CD14-positive monocyte (primary cell): ENCODE data around the gene POGLUT3. TPM values are rescaled to one million over a fixed set of nuclear protein-coding genes. Genes with fewer than 3 reads are reported as not detected.

Source experiments
- DNase-seq, 3 donors: peaks; one replicate each; pipeline ENCODE4 v3.0.0-alpha.2; 2011 to 2022
- H2AFZ ChIP-seq: 2 replicates; pipeline ENCODE4 v1.6.0; 2012; ENCODE audit warnings: mild to moderate bottlenecking, low read depth, low read length, inconsistent platforms; ENCODE audit not compliant: insufficient read depth, poor library complexity, severe bottlenecking
- H3K27ac ChIP-seq, 2 donors: 1 replicate in 1 of 2; 2 replicates in 1 of 2; pipeline ENCODE4 v1.5.1; 2012 to 2013; ENCODE audit warnings: low read length in 2 of 2, control low read depth in 1 of 2, inconsistent platforms in 1 of 2, low read depth in 1 of 2, mild to moderate bottlenecking in 1 of 2
- H3K27me3 ChIP-seq, 2 donors: one replicate each; pipeline versions ENCODE4 v1.6.0 to v1.6.1; 2011 to 2013; ENCODE audit warnings: low read length in 2 of 2; ENCODE audit not compliant: control insufficient read depth in 2 of 2, insufficient read depth in 2 of 2
- H3K36me3 ChIP-seq, 2 donors: replicated peaks in 1 of 2; 1 replicate in 1 of 2; 2 replicates in 1 of 2; pipeline versions ENCODE4 v1.5.1 to v1.6.1; 2012 to 2013; ENCODE audit warnings: low read length in 2 of 2, control low read depth in 1 of 2, inconsistent platforms in 1 of 2, mild to moderate bottlenecking in 1 of 2; ENCODE audit not compliant: insufficient read depth in 2 of 2, control insufficient read depth in 1 of 2
- H3K4me1 ChIP-seq, 2 donors: 1 replicate in 1 of 2; 2 replicates in 1 of 2; pipeline versions ENCODE4 v1.5.1 to v1.6.1; 2012 to 2013; ENCODE audit warnings: low read length in 2 of 2, control low read depth in 1 of 2, inconsistent platforms in 1 of 2, mild to moderate bottlenecking in 1 of 2, moderate library complexity in 1 of 2; ENCODE audit not compliant: insufficient read depth in 2 of 2, control insufficient read depth in 1 of 2
- H3K4me2 ChIP-seq: replicated peaks from 2 replicates; pipeline ENCODE3; 2012; ENCODE audit warnings: low read length, moderate library complexity, mild to moderate bottlenecking; ENCODE audit not compliant: poor library complexity, severe bottlenecking; ENCODE audit errors: extremely low read depth
- H3K4me3 ChIP-seq, 3 experiments: fragments of 200-600 bp in 1 of 3; sonication (generic) in 1 of 3; replicated peaks in 1 of 3; 1 replicate in 2 of 3; 2 replicates in 1 of 3; pipeline ENCODE4 v1.5.1; 2011 to 2013; ENCODE audit warnings: low read length in 3 of 3, mild to moderate bottlenecking in 3 of 3, control low read depth in 2 of 3, low read depth in 2 of 3, inconsistent platforms in 1 of 3, moderate library complexity in 1 of 3
- H3K79me2 ChIP-seq: 2 replicates; pipeline ENCODE4 v1.6.0; 2012; ENCODE audit warnings: mild to moderate bottlenecking, control low read depth, inconsistent platforms, low read length, moderate library complexity; ENCODE audit not compliant: insufficient read depth
- H3K9ac ChIP-seq: 2 replicates; pipeline ENCODE4 v1.6.0; 2017; ENCODE audit warnings: low read length, mild to moderate bottlenecking; ENCODE audit not compliant: insufficient read depth, poor library complexity, severe bottlenecking
- H3K9me3 ChIP-seq, 2 donors: replicated peaks in 1 of 2; 1 replicate in 1 of 2; 2 replicates in 1 of 2; pipeline versions ENCODE4 v1.5.1 to v1.6.1; 2012 to 2013; ENCODE audit warnings: low read length in 2 of 2, control low read depth in 1 of 2; ENCODE audit not compliant: control insufficient read depth in 1 of 2, insufficient read depth in 1 of 2
- H4K20me1 ChIP-seq: 2 replicates; pipeline ENCODE4 v1.6.0; 2012; ENCODE audit warnings: mild to moderate bottlenecking, low read length, control low read depth, moderate library complexity; ENCODE audit not compliant: insufficient read depth
- H3K27ac Mint-ChIP-seq, 7 donors: one replicate each; pipeline ENCODE4 v1.8.0; 2020; ENCODE audit warnings: mild to moderate bottlenecking in 7 of 7, mixed read lengths in 7 of 7, moderate library complexity in 6 of 7, inconsistent platforms in 2 of 7
- H3K27me3 Mint-ChIP-seq, 3 donors: one replicate each; pipeline ENCODE4 v1.8.0; 2021 to 2022; ENCODE audit warnings: low read depth in 3 of 3, mild to moderate bottlenecking in 3 of 3, mixed read lengths in 3 of 3, moderate library complexity in 3 of 3, inconsistent platforms in 1 of 3
- H3K36me3 Mint-ChIP-seq, 2 donors: one replicate each; pipeline ENCODE4 v1.8.0; 2020; ENCODE audit warnings: mixed read lengths in 2 of 2, inconsistent platforms in 1 of 2, mild to moderate bottlenecking in 1 of 2
- H3K4me1 Mint-ChIP-seq: one replicate; pipeline ENCODE4 v1.8.0; 2020; ENCODE audit warnings: mild to moderate bottlenecking, mixed read lengths
- H3K4me3 Mint-ChIP-seq, 2 donors: one replicate each; pipeline ENCODE4 v1.8.0; 2020; ENCODE audit warnings: mild to moderate bottlenecking in 2 of 2, mixed read lengths in 2 of 2, moderate library complexity in 1 of 2
- H3K9me3 Mint-ChIP-seq, 7 donors: one replicate each; pipeline ENCODE4 v1.8.0; 2020 to 2022; ENCODE audit warnings: mixed read lengths in 7 of 7, mild to moderate bottlenecking in 6 of 7, moderate library complexity in 6 of 7, inconsistent platforms in 2 of 7
- CTCF ChIP-seq: fragments of 200-600 bp; IDR thresholded peaks from one replicate; pipeline ENCODE4 v1.8.0; 2022; ENCODE audit warnings: antibody characterized with exemption, mild to moderate bottlenecking
- WGBS: methylation state at CpG from one replicate; pipeline ENCODE4 v1.1.5; 2013; ENCODE audit warnings: missing lambda C conversion rate; ENCODE audit not compliant: insufficient coverage; 5-methylcytosine and 5-hydroxymethylcytosine counted together
- intact Hi-C, 2 donors: fragments of 100-400 bp; cut with micrococcal nuclease; formaldehyde crosslinking; loops; one replicate each; pipeline versions ENCODE4 v1.15.0 to v1.15.1; 2023
- polyA plus RNA-seq, 3 donors: library from polyadenylated mRNA; depleted of rRNA in 1 of 3; unstranded in 2 of 3; stranded (reverse) in 1 of 3; fragments of 300-500 nt in 2 of 3; fragments of >200 nt in 1 of 3; fragmentation: Illumina TruSeq in 2 of 3; gene quantifications; 1 replicate in 2 of 3; 2 replicates in 1 of 3; pipeline ENCODE4 v1.2.3, GENCODE V29; 2012 to 2021

Gene POGLUT3
- polyA plus RNA-seq, 3 donors, result 0.64 to 1.2 (median 0.80) TPM

DNA sequence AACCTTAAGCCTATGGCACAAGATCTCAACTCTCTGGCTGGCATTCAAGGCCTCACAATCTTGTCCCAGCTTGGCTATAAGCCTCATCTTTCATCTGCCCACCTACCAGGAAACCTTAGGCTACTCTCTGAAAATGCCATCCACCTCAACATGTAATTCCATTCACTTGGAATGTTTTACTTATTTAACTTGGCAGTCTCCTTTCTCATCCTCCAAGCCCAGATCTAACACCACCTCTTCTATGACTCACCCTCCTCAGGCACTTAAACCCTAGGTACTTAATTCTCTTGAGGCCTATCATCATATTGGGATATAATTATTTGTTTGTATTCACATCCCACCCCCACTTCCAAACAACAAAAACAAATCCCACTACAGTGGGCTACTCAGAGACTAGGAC, 15.0 kb downstream of the POGLUT3 start:
- no peaks in the 10 kb centered on the region for H3K27me3 Mint-ChIP-seq
- Histone ChIP-seq H3K4me2 (no peak overlapping the region), H3K27me3 (no peaks in the 10 kb centered on the region), H3K4me3 (no peak overlapping the region), H3K9ac (no peak overlapping the region), H3K9me3 (no peaks in the 10 kb centered on the region), H3K27ac (no peak overlapping the region), H3K79me2 (no peaks in the 10 kb centered on the region), H4K20me1 (no peaks in the 10 kb centered on the region), H3K4me1 (no peaks in the 10 kb centered on the region), H3K36me3 (peaks cover 0 to 62% of the 10 kb centered on the region in 2 donors), H2AFZ (no peak overlapping the region)
- H3K4me3 Mint-ChIP-seq, result no peak overlapping the region
- DNase-seq, result no peak
- intact Hi-C loops, result no loop called here
- no peaks in the 10 kb centered on the region for H3K9me3 Mint-ChIP-seq
- H3K36me3 Mint-ChIP-seq, result peaks cover 25 to 43% of the 10 kb centered on the region in 2 donors
- no peak for TF ChIP-seq CTCF
- H3K27ac Mint-ChIP-seq, result no peak overlapping the region
- H3K4me1 Mint-ChIP-seq, result no peaks in the 10 kb centered on the region

DNA sequence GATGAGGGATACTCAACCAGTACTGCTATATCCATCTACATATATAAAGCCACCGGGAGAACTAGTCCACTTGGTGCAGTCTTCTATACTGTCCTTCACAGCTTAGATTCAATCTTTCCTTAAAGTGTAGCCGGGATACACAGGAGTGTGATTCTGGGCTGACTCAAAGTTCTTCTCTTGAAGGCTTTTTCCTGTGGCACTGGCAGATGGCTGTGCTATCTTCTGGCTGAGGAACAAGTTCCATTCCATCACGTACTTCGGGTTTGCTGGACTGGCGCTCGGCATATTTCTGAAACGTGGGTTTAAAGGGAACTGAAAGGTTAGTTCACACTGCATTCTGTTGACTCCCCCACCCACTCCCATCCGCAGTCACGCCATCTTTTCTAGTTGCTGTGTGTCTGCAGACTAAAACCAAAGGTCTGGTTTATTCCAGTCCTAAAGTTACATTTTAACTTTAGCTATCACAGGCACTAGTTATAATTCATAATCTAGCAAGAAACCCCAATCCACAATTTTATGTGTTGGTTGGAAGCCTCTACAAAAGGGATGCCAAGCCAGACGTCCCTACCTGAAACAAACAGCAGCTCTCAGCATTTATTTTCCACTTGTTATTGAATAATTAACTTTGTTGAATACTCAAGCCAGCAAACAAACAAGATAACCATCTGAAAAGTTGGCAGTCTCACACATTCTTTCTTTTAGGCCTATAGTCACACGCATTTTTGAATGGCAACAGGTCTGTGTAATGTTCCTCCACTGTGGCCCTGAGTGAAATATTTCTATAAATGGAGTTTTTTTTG, 23.3 kb downstream of the POGLUT3 start:
- Mint-ChIP-seq H3K4me3 (no peak overlapping the region), H3K27ac (peak overlapping the region in 1 of 7 donors; percentile 21), H3K4me1 (peaks cover 3% of the 10 kb centered on the region), H3K9me3 (no peaks in the 10 kb centered on the region), H3K27me3 (peaks cover 0 to 2% (median 0%) of the 10 kb centered on the region in 3 donors), H3K36me3 (peaks cover 9 to 31% of the 10 kb centered on the region in 2 donors)
- no peak for TF ChIP-seq CTCF
- intact Hi-C loops, result no loop called here
- no peak overlapping the region for H3K9ac ChIP-seq
- no peaks in the 10 kb centered on the region for H3K4me1 ChIP-seq
- no peak overlapping the region for H3K4me3 ChIP-seq
- no peaks in the 10 kb centered on the region for H4K20me1 ChIP-seq
- H3K36me3 ChIP-seq, result peaks cover 14 to 32% of the 10 kb centered on the region in 2 donors
- H3K79me2 ChIP-seq, result no peaks in the 10 kb centered on the region
- H3K9me3 ChIP-seq, result no peaks in the 10 kb centered on the region
- H3K27ac ChIP-seq, result no peak overlapping the region
- WGBS, result 100% methylated on average over 1 of the region's 11 CpGs
- no peaks in the 10 kb centered on the region for H3K27me3 ChIP-seq
- no peak overlapping the region for H3K4me2 ChIP-seq
- H2AFZ ChIP-seq, result no peak overlapping the region
- no peak for DNase-seq
